HS-5 (cell line): Measurements from ENCODE around the gene SIL1.

Experiments used
- DNase-seq: peaks from one replicate; pipeline ENCODE4 v3.0.0-alpha.2; 2012; ENCODE audit warnings: low read depth

Gene SIL1

GRCh38 chr5:138955013-138955660 lies 243.0 kb downstream of the SIL1 start:
- DNase-seq: no peak

- DNase-seq: no peak
Measured at GRCh38 chr5:138954257-138955012, 243.7 kb downstream of the SIL1 start.

- DNase-seq: no peak
Measured at GRCh38 chr5:138953387-138954256, 244.5 kb downstream of the SIL1 start.

- DNase-seq: no peak
Measured at GRCh38 chr5:138952962-138953361, 245.2 kb downstream of the SIL1 start.

- DNase-seq: no peak
Measured at GRCh38 chr5:138951986-138952735, 246.0 kb downstream of the SIL1 start.

GRCh38 chr5:138951091-138951985 lies 246.8 kb downstream of the SIL1 start:
- no peak for DNase-seq

- no peak for DNase-seq
Measured at GRCh38 chr5:138950421-138951031, 247.6 kb downstream of the SIL1 start.

GRCh38 chr5:138949988-138950387 lies 248.2 kb downstream of the SIL1 start:
- DNase-seq: no peak

- no peak for DNase-seq
Measured at GRCh38 chr5:138949223-138949574, 249.0 kb downstream of the SIL1 start.

GRCh38 chr5:138948471-138949222 lies 249.5 kb downstream of the SIL1 start:
- DNase-seq: no peak

GRCh38 chr5:138947780-138948179 lies 250.4 kb downstream of the SIL1 start:
- DNase-seq: no peak

- no peak for DNase-seq
Measured at GRCh38 chr5:138946831-138947560, 251.2 kb downstream of the SIL1 start.

- no peak for DNase-seq
Measured at GRCh38 chr5:138946241-138946623, 251.9 kb downstream of the SIL1 start.

- DNase-seq: no peak
Measured at GRCh38 chr5:138945421-138946240, 252.5 kb downstream of the SIL1 start.

GRCh38 chr5:138944527-138945322 lies 253.4 kb downstream of the SIL1 start:
- DNase-seq: no peak

- no peak for DNase-seq
Measured at GRCh38 chr5:138943599-138944173, 254.5 kb downstream of the SIL1 start.

- no peak for DNase-seq
Measured at GRCh38 chr5:138942861-138943260, 255.3 kb downstream of the SIL1 start.
